CD8-positive, alpha-beta memory T cell (primary cell): ENCODE results near the gene LRP8. TPM values are rescaled to one million over a fixed set of nuclear protein-coding genes. Genes with fewer than 3 reads are reported as not detected.

ENCODE experiments used
- CTCF ChIA-PET: fragments of 350-600 bp; sonication (Branson Sonifier 250); formaldehyde crosslinking; loops from one replicate; lab custom pipeline; 2021; ENCODE audit warnings: antibody characterized with exemption; lab: Charles Lee
- POLR2A ChIA-PET: fragments of 350-600 bp; sonication (Branson Sonifier 250); formaldehyde crosslinking; loops from one replicate; lab custom pipeline; 2021; ENCODE audit warnings: antibody characterized with exemption; lab: Charles Lee
- DNase-seq, 5 donors: peaks; one replicate each; pipeline versions ENCODE4 v3.0.0 to v3.0.0-alpha.2; 2020 to 2022; ENCODE audit warnings: mixed read lengths in 1 of 5
- H3K27ac ChIP-seq: one replicate; pipeline ENCODE4 v1.7.0; 2013; ENCODE audit warnings: low read depth, mild to moderate bottlenecking, low read length, moderate library complexity
- H3K27me3 ChIP-seq: 2 replicates; pipeline ENCODE4 v1.7.0; 2013; ENCODE audit warnings: low read length, mild to moderate bottlenecking; ENCODE audit not compliant: insufficient read depth, poor library complexity, severe bottlenecking
- H3K36me3 ChIP-seq: 2 replicates; pipeline ENCODE4 v1.7.0; 2013; ENCODE audit warnings: mild to moderate bottlenecking, low read length, moderate library complexity; ENCODE audit not compliant: insufficient read depth
- H3K4me1 ChIP-seq: 2 replicates; pipeline ENCODE4 v1.7.0; 2013; ENCODE audit warnings: mild to moderate bottlenecking, low read length, moderate library complexity; ENCODE audit not compliant: insufficient read depth
- H3K4me3 ChIP-seq: 2 replicates; pipeline ENCODE4 v1.7.0; 2013; ENCODE audit warnings: mild to moderate bottlenecking, low read length
- H3K9me3 ChIP-seq: 2 replicates; pipeline ENCODE4 v1.7.0; 2013; ENCODE audit warnings: mild to moderate bottlenecking, low read length
- H3K27ac Mint-ChIP-seq, 8 donors: one replicate each; pipeline ENCODE4 v1.8.0; 2020 to 2021; ENCODE audit warnings: mixed read lengths in 8 of 8, mild to moderate bottlenecking in 6 of 8, inconsistent platforms in 3 of 8, moderate library complexity in 3 of 8
- H3K27me3 Mint-ChIP-seq, 2 donors: one replicate each; pipeline ENCODE4 v1.8.0; 2020 to 2021; ENCODE audit warnings: mixed read lengths in 2 of 2, mild to moderate bottlenecking in 1 of 2, moderate library complexity in 1 of 2
- H3K36me3 Mint-ChIP-seq, 3 donors: one replicate each; pipeline ENCODE4 v1.8.0; 2020 to 2021; ENCODE audit warnings: mixed read lengths in 3 of 3, inconsistent platforms in 1 of 3, mild to moderate bottlenecking in 1 of 3
- H3K4me1 Mint-ChIP-seq, 3 donors: one replicate each; pipeline ENCODE4 v1.8.0; 2020 to 2021; ENCODE audit warnings: mixed read lengths in 3 of 3, inconsistent platforms in 1 of 3, mild to moderate bottlenecking in 1 of 3
- H3K4me3 Mint-ChIP-seq, 7 donors: one replicate each; pipeline ENCODE4 v1.8.0; 2020 to 2021; ENCODE audit warnings: mixed read lengths in 7 of 7, mild to moderate bottlenecking in 6 of 7, moderate library complexity in 4 of 7, inconsistent platforms in 2 of 7
- H3K9me3 Mint-ChIP-seq, 5 donors: one replicate each; pipeline ENCODE4 v1.8.0; 2020 to 2022; ENCODE audit warnings: mixed read lengths in 5 of 5, mild to moderate bottlenecking in 3 of 5, moderate library complexity in 2 of 5, inconsistent platforms in 1 of 5
- polyA plus RNA-seq: library from polyadenylated mRNA; unstranded; fragments of 300-500 nt; fragmentation: Illumina TruSeq; gene quantifications from one replicate; pipeline ENCODE4 v1.2.3, GENCODE V29; 2021
- total RNA-seq, 2 experiments: library from RNA; stranded (reverse); gene quantifications; one replicate each; pipeline ENCODE4 v1.2.3, GENCODE V29; 2021

LRP8 gene
- total and polyA plus RNA-seq, 3 experiments from 2014 or later = 2.7 to 49.7 (median 48.7) TPM

GRCh38 chr1:53270107-53270506, 57.8 kb downstream of the LRP8 start:
- Mint-ChIP-seq H3K27ac (peak overlapping the region in 3 of 8 donors; percentile 24 to 77 (median 48)), H3K4me3 (no peak overlapping the region), H3K36me3 (peaks cover 0 to 27% (median 7%) of the 10 kb centered on the region in 3 donors), H3K9me3 (no peaks in the 10 kb centered on the region), H3K4me1 (no peaks in the 10 kb centered on the region), H3K27me3 (no peaks in the 10 kb centered on the region)
- H3K36me3 ChIP-seq = no peaks in the 10 kb centered on the region
- H3K4me3 ChIP-seq = no peak overlapping the region
- ChIA-PET CTCF (no interaction called here), POLR2A (no interaction called here)
- H3K27me3 ChIP-seq = no peaks in the 10 kb centered on the region
- no peaks in the 10 kb centered on the region for H3K9me3 ChIP-seq
- no peak for DNase-seq
- H3K27ac ChIP-seq = no peak overlapping the region
- no peaks in the 10 kb centered on the region for H3K4me1 ChIP-seq

DNA sequence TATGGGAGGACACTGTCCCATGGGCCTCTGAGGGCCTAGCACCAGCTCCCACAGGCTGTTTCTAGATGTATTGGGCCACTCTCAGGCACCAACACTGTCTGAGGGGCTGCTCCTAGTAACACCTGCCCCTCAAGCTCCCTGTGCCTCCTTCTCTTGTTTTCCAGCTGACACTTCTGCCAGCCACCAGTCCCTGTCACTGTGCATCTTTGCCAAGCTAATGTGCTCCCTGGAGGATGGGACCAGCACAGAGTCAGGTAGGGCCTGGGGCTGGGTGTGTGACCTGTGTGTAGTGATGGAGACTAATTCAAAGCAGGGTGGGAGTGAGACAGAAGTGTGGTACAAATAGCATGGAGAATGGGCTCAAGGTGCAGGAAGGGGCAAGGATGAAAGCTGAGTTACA, 60.1 kb downstream of the LRP8 start:
- ChIA-PET CTCF (interaction anchor here (0.9 kb wide), 1 partner anchor 11 kb away, joined by 4 read pairs; no protein-coding TSS in a partner anchor), POLR2A (no interaction called here)
- Histone ChIP-seq H3K4me1 (no peaks in the 10 kb centered on the region), H3K27me3 (no peaks in the 10 kb centered on the region), H3K36me3 (peaks cover 9% of the 10 kb centered on the region), H3K9me3 (no peaks in the 10 kb centered on the region), H3K27ac (no peak overlapping the region), H3K4me3 (no peak overlapping the region)
- Mint-ChIP-seq H3K27ac (peak overlapping the region in 2 of 8 donors; percentile 44 to 80), H3K4me3 (no peak overlapping the region), H3K4me1 (no peaks in the 10 kb centered on the region), H3K27me3 (no peaks in the 10 kb centered on the region), H3K9me3 (no peaks in the 10 kb centered on the region), H3K36me3 (peaks cover 4 to 38% (median 9%) of the 10 kb centered on the region in 3 donors)
- DNase-seq = no peak

- H3K27ac Mint-ChIP-seq = no peak overlapping the region
- H3K4me3 Mint-ChIP-seq = no peak overlapping the region
- H3K36me3 ChIP-seq = peaks cover 13% of the 10 kb centered on the region
- no peaks in the 10 kb centered on the region for H3K9me3 Mint-ChIP-seq
- CTCF ChIA-PET = no interaction called here
- no peaks in the 10 kb centered on the region for H3K27me3 Mint-ChIP-seq
- no peak overlapping the region for H3K27ac ChIP-seq
- H3K4me1 Mint-ChIP-seq = no peaks in the 10 kb centered on the region
- no peak overlapping the region for H3K4me3 ChIP-seq
- H3K36me3 Mint-ChIP-seq = peaks cover 4 to 53% (median 9%) of the 10 kb centered on the region in 3 donors
- POLR2A ChIA-PET = no interaction called here
- no peak for DNase-seq
- H3K9me3 ChIP-seq = no peaks in the 10 kb centered on the region
- no peaks in the 10 kb centered on the region for H3K4me1 ChIP-seq
- no peaks in the 10 kb centered on the region for H3K27me3 ChIP-seq
Measured at GRCh38 chr1:53266038-53266437, 61.8 kb downstream of the LRP8 start.

DNA sequence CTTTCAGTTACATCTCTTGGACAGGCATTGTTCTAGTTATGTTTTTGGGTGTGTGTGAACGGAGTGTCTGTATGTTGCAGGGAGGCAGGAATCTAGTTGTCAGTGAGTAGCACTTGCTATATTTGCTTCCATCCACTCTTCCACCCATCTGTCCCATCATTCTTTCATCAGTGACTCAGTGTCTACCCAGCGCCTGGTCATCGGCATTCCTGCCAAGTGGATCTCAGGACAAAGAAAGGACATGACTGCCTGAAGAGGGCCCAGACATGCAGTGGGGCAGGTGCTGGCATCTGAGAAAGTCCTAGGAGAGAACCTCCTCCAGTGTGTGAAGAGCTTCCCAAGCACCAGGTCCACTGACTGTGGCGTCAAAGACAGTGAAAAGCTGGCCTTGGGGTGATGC, 62.3 kb downstream of the LRP8 start:
- Histone ChIP-seq H3K9me3 (no peaks in the 10 kb centered on the region), H3K36me3 (peaks cover 14% of the 10 kb centered on the region), H3K4me1 (no peaks in the 10 kb centered on the region), H3K4me3 (no peak overlapping the region), H3K27me3 (no peaks in the 10 kb centered on the region), H3K27ac (no peak overlapping the region)
- Mint-ChIP-seq H3K27ac (peak overlapping the region in 2 of 8 donors; percentile 34 to 47), H3K4me1 (no peaks in the 10 kb centered on the region), H3K9me3 (no peaks in the 10 kb centered on the region), H3K36me3 (peaks cover 4 to 58% (median 11%) of the 10 kb centered on the region in 3 donors), H3K27me3 (no peaks in the 10 kb centered on the region), H3K4me3 (no peak overlapping the region)
- POLR2A ChIA-PET = no interaction called here
- CTCF ChIA-PET = no interaction called here
- DNase-seq = no peak

GRCh38 chr1:53264048-53264447, 63.8 kb downstream of the LRP8 start:
- Histone ChIP-seq H3K4me3 (no peak overlapping the region), H3K9me3 (no peaks in the 10 kb centered on the region), H3K4me1 (no peaks in the 10 kb centered on the region), H3K27me3 (no peaks in the 10 kb centered on the region), H3K27ac (no peak overlapping the region), H3K36me3 (peaks cover 21% of the 10 kb centered on the region)
- no peaks in the 10 kb centered on the region for H3K9me3 Mint-ChIP-seq
- ChIA-PET POLR2A (no interaction called here), CTCF (interaction anchor here (1.0 kb wide), 1 partner anchor 14 kb away, joined by 3 read pairs; no protein-coding TSS in a partner anchor)
- peaks cover 4 to 66% (median 13%) of the 10 kb centered on the region in 3 donors for H3K36me3 Mint-ChIP-seq
- no peaks in the 10 kb centered on the region for H3K27me3 Mint-ChIP-seq
- H3K4me1 Mint-ChIP-seq = no peaks in the 10 kb centered on the region
- DNase-seq = no peak
- H3K27ac Mint-ChIP-seq = no peak overlapping the region
- no peak overlapping the region for H3K4me3 Mint-ChIP-seq

GRCh38 chr1:53262000-53262399, 65.9 kb downstream of the LRP8 start:
- H3K27ac Mint-ChIP-seq = no peak overlapping the region
- H3K9me3 ChIP-seq = no peaks in the 10 kb centered on the region
- H3K36me3 ChIP-seq = peaks cover 21% of the 10 kb centered on the region
- DNase-seq = no peak
- H3K9me3 Mint-ChIP-seq = no peaks in the 10 kb centered on the region
- no peaks in the 10 kb centered on the region for H3K4me1 ChIP-seq
- H3K27me3 Mint-ChIP-seq = no peaks in the 10 kb centered on the region
- no peak overlapping the region for H3K27ac ChIP-seq
- H3K4me3 Mint-ChIP-seq = no peak overlapping the region
- ChIA-PET CTCF (interaction anchor here (0.7 to 1.1 kb wide), 2 partner anchors 10 to 16 kb away, joined by 3 to 4 read pairs; no protein-coding TSS in a partner anchor), POLR2A (no interaction called here)
- peaks cover 4 to 78% (median 15%) of the 10 kb centered on the region in 3 donors for H3K36me3 Mint-ChIP-seq
- H3K27me3 ChIP-seq = no peaks in the 10 kb centered on the region
- no peak overlapping the region for H3K4me3 ChIP-seq
- H3K4me1 Mint-ChIP-seq = no peaks in the 10 kb centered on the region

DNA sequence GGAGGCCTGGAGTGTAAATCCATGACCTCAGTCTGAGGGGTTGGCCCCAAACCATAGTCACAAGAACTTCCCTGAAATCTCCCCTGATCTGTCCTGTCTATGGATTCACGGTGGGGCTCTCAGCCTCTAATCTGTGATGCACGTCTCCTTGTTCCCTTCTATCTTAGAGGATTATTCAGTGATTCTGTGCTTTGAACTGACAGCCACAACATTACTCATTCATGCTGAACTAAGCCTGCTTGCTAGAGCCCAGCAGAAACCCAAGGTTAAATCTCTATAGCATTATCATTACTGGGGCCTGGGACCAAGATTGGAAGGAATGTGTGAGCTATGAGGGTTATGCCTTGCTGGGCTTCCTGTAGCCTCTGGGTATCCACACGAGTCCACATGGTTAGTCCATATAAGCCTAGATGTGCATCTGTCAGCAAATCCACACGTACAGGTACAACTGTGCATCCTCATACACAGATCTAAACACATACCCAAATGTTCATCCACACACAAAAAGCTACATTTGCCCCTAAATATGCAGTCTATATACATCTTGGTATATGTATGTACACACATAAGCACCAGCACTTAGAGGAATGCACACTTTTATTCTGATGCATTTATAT, 67.1 kb downstream of the LRP8 start:
- H3K4me3 Mint-ChIP-seq = no peak overlapping the region
- no peaks in the 10 kb centered on the region for H3K4me1 Mint-ChIP-seq
- H3K27ac Mint-ChIP-seq = no peak overlapping the region
- H3K36me3 Mint-ChIP-seq = peaks cover 4 to 79% (median 15%) of the 10 kb centered on the region in 3 donors
- no peak for DNase-seq
- no peak overlapping the region for H3K4me3 ChIP-seq
- POLR2A ChIA-PET = no interaction called here
- CTCF ChIA-PET = no interaction called here
- no peaks in the 10 kb centered on the region for H3K4me1 ChIP-seq
- no peaks in the 10 kb centered on the region for H3K9me3 Mint-ChIP-seq
- no peaks in the 10 kb centered on the region for H3K27me3 ChIP-seq
- H3K9me3 ChIP-seq = no peaks in the 10 kb centered on the region
- peaks cover 21% of the 10 kb centered on the region for H3K36me3 ChIP-seq
- no peaks in the 10 kb centered on the region for H3K27me3 Mint-ChIP-seq
- no peak overlapping the region for H3K27ac ChIP-seq

GRCh38 chr1:53259932-53260331, 67.9 kb downstream of the LRP8 start:
- Mint-ChIP-seq H3K27me3 (no peaks in the 10 kb centered on the region), H3K4me3 (no peak overlapping the region), H3K27ac (no peak overlapping the region), H3K9me3 (no peaks in the 10 kb centered on the region), H3K4me1 (no peaks in the 10 kb centered on the region), H3K36me3 (peaks cover 4 to 76% (median 10%) of the 10 kb centered on the region in 3 donors)
- CTCF ChIA-PET = no interaction called here
- Histone ChIP-seq H3K4me3 (no peak overlapping the region), H3K27ac (no peak overlapping the region), H3K27me3 (no peaks in the 10 kb centered on the region), H3K9me3 (no peaks in the 10 kb centered on the region), H3K36me3 (peaks cover 21% of the 10 kb centered on the region), H3K4me1 (no peaks in the 10 kb centered on the region)
- POLR2A ChIA-PET = no interaction called here
- DNase-seq = no peak
